ENCODE measurements around the gene GPR107.

GPR107 gene

DNA sequence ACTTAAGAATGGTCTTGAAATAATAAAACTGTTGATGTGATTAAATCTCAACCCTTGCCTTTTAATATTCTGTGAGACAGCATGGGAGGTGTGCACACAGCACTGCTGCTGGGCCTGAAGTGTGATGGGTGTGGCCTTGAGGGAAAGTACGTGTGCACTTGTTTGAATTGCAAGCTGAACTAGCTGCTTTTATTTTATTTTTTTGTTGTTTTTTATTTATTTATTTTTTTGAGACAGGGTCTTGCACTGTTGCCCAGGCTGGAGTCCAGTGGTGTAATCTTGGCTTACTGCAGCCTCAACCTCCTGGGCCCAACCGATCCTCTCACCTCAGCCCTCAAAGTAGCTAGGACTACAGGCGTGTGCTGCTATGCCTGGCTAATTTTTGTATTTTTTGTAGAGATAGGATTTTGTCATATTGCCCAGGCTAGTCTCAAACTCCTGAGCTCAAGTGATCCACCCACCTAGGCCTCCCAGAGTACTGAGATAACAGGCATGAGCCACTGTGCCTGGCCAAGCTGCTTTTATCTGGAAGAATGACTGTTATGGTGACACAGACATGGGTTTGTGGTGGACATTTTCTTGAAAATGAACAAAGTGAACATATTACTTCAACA lies 58.9 kb downstream of the GPR107 start:
- DNase-seq = no peak

DNA sequence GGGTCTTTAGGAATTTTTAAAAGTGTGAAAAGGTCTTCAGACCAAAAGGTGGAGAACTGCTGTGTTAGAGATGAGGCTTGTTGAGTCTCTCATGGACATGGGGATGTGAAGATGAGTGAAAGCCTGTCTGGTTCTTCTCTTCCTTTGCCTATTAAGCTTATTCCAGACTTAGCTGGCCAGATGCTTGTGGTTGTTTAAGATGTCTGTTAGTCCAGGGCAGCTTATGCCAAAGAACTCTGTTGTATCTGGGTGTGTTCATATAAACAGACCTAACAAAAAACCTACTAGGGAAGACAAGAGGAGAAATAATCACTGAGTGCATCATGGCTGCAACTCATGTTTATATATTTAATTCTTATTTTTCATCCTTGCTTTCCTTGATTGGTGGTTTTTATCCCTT lies 61.0 kb downstream of the GPR107 start:
- DNase-seq = no peak

DNA sequence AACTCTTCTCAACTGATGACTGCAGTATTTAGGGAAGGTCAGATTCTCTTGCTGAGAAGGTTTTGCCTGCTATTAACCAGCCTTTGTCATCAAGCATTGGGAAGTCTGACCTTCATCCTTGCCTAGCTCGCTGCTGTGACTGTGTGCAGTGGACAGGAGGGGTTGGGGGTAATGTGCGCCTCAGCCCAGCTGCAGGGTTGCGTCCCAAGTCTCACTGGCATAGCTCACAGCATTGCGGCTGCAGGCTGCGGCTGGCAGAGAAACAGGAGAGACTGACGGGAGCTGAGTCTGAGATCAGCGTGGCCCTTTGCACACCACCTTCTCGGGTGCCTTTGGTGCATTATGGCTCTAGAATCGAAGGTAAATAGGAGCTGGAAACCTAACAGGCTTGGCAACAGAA lies 62.6 kb downstream of the GPR107 start:
- no peak for DNase-seq

DNA sequence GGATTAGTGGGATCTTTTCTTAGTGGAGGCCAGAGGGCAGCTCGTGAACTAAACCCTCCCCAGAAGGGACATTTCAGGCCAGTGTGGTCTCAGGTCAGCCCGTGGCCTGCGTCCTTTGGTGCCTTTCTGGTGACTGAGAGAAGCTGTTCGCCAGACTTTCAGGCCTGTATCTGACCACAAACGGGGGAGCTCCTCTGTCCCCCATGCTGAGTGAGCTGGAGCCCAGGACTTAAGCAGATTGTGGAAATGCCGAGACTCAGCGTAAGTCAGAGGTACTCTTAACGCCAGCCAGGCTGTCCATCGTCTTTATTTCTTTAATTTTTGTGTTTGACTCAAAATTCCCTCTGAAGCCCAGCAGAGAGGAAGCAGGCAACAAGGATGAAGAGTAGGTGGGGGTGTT lies 63.7 kb downstream of the GPR107 start:
- DNase-seq = no peak

DNA sequence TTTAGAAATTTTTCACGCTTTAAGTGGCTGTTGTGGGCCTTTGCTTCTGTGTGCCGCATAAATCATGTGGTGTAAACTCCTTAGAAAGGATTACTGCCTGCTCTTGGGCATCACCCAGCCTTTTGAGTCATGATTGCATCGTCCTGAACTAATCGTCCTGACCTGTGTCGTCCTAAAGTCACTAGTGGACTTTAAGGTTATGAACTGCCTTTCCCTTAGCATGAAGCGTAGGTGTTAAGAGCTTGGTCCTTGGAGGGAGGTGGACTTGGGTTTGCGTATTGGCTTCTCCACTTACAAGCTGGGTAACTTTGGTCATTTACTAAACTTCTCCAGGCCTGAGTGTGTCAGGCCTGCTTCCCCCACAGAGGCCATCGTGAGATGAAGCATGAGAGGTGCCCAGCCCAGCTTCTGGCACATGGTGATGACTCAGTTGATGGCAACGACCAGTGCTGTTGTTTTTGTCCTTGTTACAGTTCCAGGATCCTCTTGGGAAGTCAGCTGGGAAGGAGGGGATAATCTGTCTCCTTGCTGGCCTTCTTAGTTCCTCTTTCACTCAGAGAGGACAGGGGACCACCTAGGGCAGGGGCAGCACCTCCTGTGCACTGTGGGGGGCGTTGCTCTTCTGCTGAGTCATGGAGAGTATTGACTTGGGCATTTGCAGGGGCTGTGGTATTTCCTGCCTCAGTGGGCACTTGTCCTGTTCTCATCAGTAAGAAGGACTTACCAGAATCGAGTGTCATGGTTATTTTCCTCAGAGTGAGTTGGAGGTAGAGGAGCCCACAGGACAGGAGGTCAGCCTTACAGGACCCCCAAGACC lies 64.3 kb downstream of the GPR107 start:
- no peak for DNase-seq

DNA sequence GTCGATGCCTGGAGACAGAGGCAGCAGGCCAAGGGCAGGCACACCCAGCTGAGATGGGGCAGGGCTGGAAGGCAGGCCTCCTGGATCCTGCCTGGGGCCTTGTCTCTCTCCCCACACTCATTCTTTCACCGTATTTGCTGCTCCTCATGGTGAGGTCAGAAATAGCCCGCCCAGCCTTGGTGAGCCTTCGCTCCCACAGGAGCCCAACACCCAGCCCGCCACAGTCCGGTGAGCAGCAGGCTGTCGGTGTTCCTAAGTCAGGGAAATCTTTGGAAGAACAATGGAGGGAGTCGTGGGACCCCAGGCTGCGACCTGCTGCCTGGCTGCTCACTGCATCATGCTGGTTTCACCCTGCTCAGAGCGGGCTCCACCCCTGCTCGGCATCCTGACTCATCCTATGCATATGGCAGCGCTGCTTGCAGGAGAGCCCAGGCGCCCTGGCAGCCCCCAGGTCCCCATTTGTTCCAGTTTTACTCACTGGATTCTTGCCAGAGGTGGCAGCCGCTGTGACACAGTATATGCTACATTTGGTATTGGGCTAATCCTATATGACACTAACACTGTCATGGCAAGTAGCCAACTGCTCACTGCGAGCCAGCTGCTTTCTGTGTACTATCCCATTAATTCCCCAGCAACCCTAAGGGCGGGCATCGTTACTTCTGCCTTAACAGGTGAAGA lies 65.3 kb downstream of the GPR107 start:
- DNase-seq = no peak

DNA sequence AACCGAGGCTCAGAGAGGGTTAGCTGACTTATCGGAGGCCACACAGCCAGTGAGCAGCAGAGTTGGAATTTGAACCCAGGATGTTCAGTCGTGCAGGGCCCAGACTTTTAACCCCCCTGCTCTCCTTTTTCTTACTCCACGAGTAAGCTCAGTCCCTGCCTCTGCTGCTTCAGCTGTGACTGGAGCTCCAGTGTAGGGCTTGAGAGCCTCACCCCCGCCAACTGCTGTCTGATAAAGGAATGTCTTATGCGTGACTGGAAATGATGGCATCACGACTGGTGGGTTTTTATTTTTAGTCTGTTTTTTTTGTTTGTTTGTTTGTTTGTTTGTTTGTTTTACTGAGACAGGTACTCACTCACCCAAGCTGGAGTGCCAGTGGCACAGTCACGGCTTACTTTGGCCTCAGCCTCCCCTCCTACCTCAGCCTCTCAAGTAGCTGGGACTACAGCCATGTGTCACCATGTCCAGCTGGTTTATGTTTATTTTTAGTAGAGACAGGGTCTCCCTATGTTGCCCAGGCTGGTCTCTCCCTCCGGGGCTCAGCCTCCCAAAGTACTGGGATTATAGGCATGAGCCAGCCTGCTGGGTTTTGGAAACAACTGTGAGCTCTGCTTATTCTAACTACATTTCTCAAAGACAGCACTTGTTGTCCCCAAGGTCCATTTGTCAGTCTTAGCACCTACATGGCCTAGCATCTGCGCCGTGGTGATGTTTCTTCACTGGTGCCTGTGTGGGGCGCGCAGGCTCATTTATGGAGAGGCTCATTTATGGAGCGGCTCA lies 66.0 kb downstream of the GPR107 start:
- DNase-seq = no peak

DNA sequence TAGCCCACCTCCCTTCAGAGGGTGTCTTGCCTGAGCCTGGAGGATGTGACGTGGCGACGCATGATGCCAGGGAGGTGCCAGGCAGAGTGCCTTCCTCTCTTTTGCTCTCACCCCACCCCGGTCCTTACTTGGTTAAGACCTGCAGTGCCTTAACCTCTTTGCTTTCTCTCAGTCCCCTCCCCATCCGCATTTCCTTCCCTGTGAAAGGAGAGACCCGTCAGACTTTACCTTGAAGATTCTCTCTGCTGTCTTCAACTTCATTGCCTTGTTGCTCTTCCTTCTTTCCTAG lies 66.5 kb downstream of the GPR107 start:
- DNase-seq = no peak

DNA sequence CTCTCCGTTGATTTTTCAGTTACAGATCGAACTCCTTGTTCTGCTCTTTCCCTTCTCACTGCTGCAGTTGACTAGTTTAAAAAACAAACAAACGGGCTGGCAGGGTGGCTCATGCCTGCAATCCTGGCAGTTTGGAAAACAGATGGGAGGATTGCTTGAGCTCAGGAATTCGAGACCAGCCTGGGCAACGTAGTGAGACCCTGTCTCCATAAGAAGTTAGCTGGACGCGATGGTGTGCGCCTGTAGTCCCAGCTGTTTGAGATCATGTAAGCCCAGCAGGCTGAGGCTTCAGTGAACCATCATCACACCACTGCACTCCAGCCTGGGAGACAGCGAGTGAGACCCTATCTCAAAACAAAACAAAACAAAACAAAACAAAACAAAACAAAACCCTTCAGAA lies 67.1 kb downstream of the GPR107 start:
- no peak for DNase-seq

DNA sequence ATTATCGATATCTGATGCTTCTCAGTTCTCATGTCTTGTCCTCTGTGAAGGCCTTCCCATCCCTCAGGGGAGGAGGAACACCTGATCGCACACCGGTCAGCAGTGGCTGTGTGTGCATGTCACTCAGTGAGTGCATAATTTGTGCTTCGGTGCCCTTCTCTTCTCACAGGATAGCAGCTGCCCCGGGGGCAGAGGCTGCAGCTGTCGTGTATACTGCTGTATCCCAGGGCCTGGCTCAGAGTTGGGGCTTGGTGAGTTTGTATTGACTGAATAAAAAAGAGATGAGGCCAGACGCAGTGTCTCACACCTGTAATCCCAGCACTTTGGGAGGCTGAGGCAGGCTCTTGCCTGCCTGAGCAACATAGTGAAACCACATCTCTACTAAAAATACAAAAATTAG lies 68.8 kb downstream of the GPR107 start:
- no peak for DNase-seq

DNA sequence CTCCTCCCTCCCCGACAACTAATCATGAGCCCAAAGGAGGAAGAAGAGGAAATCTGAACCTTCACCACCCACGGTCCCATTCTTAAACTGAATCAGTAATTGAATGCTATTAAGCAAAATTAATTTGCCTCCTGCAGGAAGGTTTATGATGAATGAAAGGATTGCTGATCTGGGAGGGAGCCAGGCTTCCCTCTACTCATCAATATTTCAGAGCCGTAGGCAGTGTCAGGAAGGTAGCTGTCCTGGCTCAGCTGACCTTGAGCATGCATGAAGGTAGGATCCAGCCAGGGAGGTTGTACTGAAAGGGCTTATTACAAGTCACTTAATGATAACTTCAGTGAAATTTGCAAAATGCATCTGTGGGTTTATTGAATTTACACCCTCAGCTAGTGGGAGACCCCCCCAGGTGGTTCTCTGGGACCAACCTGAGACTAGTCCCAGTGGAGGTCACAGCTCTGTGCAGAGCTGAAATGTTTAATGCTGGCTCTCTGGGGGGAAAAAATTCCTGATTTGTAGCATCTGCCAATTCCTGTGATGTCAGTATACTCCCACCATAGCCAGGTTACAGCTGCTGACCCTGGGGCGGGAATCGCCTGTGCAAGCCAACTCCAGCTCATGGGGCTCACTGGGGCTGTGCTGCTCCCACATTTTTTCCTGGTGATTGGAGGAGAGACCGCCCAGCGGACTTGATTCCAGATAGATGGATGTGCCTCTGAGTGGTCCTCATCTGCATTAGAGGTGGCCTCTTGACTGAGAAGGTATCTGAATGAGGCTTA lies 70.6 kb downstream of the GPR107 start:
- no peak for DNase-seq

DNA sequence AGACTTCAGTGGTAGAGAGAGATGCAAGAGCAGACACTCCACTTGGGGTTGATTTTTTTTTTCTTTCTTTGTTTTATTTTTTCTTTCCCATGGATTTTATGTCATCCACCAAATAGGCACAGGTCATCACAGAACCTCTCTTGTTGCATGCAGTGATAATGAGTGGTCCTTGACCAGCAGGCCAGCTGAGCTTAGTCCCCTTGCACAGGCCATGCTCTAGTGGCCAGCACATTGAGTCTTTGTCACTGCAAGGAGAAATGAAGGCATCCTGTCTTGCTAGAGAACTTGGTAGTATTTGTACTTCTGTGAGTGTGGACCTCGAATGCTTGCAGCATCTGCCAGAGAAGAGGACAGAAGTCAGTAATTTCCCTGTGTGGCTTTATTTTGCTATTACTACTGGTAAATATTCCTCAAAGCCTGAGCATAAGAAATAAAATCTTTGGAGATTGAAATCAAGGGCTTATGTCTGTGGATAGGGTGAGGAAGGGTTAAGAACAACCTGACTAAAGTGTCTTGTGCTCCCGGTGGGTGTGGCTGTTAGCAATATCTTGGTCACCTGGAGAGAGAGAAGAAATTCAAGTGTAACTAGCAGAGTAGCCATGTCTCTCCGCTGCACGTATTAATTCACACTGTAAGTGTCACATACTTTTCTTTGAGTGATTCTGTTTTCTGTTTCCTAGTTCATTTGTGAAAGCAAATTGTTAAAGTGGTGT lies 73.2 kb downstream of the GPR107 start:
- DNase-seq = no peak

DNA sequence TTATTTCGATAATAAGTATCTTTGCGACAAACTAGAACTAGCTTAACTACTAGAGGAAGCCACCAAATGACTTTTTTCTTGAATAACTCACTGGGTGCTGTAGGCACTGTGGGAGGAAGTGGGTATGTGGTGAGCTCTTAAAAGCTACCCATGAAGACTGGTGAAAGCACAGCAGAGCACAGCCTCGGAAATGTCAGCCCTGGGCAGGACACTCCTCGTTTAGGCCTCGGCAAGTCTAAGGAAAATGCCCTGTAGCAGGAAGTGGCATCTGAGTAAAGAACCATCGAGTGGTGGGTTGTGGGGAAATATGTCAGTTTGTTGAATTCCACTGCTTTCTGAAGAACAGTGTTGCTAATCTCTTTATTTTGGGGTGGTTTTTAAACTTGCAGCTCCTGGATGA lies 74.5 kb downstream of the GPR107 start:
- DNase-seq = peak; percentile 69

DNA sequence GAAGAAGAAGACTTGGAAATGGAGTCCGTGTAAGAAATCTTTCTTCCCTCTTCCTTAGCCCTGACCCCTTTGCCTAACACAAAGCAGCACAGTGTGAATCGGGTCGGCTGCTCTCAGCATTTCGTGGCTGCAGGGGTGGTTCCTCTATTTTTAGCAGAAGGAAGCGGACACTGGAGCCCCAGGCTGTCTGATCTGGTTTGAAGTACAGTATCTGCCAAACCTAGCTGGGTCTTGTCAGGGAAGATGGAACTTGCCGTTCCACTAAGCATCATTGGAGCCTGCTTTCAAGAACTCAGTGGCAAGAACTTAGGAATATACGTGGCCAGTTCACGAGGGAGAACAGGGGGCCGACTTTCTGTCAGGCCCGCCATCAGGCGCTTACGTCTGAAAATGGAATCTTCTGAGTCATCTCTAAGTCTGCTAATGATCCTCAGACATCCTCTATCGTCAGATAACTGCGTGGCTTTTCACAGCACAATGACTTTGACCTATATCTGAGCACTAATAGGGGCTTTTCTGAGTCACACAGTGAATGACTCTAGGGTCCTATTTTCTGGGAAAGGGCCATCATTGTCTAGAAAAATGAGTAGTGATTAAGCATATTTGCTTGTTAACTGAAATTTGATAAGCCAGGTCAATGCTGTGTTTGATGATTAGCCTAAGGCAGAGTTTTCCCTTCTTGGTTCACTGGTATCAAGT lies 75.2 kb downstream of the GPR107 start:
- DNase-seq = peak; percentile 60

DNA sequence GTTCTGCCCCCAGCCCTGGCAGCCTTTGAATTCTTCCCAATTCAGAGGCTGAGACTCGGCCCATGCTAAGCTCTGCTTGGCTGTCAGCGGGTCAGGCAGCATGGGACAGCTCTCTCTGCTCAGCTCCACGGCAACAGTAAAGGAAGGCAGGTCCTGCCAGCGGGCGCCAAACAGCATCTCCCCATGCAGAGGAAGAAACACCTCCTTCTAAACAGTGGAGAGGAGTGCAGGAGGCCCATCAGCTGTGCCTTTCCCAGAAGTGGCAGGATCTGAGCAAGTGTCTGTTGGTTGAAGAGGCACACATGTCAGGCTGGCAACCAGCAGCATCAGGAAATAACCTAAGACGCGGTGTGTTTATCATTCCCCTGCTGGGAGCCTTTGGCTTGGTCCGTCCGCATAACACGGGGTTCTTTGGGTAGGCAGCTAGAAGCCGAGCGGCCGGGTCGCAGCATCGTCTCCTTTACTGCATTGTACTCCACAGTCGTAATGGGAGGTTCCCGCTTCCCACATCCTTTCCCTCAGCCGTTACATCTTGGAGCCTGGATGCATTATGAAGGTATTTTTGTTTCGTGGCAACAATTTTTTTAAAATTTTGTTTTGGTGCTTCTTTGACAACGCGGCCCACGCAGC lies 75.8 kb downstream of the GPR107 start:
- DNase-seq = peak; percentile 42

DNA sequence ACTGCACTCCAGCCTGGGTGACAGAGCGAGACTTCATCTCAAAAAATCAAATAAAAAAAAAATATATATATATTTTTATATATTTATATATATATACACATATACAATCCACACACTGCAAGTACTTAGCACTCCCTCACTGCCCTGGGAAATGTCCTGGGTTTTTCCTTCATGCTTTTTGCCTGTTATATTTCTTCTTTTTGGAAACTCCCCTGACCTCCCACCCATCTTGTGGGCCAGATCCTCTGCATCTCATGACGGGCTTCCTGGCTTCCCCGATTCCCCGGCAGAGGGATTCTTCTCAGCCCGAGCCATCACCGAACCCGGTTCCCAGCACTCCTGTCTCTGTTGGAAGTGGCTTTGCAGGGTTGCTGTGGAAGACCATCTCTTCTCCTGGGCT lies 79.0 kb downstream of the GPR107 start:
- DNase-seq = no peak

DNA sequence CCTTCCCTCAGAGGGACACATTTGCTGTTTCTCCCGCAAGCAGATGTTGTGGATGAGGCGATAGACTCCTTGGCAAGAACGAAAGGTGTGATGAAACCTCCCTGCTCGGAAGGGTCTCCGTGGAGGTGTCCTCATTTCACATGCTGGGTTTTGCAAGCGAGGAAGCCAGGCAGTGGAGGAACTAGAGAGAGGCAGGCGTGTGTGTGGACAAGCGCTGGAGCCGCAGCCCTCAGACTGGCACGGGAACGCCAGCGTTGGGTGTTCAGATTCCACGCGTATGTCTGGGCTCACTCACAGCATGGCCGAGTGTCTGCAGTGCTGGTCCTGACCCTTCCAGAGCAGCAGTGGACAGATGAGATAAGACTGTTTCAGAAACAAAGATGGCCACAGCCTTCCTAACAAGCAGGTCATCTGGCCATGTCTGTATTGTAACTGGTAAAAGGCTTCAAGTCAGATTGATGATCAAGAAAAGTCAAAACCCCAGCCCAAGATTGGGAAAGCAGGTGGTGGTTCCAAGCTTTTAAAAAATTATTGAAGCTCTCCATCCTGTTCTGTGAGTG lies 83.5 kb downstream of the GPR107 start:
- DNase-seq = no peak

DNA sequence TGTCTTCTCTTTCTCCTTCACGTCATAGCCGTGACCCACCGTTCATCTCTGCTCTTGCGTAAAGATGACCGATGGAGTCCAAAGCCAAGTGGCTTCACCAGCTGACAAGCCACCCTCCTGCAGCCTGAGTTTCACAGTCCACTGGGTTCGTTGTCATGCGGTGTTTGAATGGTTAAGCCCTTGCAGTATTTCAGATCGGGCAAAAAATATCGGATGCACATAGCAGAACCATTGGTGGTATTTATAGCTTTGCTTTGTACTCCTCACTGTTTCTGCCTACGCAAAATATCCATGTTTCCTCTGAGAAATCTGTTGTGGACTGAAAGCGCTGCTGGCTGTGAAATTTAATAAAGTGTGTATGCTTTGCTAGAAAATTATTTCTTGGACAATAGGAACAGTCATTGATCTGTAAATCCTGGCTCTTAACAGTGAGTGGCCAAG lies 84.0 kb downstream of the GPR107 start:
- no peak for DNase-seq

DNA sequence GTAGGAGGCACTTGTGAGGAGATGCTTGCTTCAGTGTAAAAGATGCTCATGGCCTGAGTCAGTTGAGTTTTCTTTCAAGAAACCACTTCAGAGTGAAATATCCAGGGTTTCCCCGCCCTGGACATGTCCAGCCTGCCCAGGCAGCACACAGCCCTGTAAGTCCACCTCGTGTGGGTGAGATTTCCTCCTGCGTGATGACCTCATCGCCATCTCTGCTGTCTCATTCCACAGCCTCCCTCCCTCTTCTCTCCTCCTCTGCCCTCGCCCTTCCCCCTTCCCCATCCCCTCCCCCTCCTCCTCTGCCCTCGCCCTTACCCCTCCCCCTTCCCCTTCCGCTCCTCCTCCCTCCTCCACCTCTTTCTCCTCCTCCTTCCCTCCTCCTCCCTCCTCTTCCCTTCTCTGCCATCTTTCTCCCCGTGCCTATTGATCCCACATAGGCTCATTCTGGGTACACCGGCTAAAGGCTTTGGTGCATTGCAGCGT lies 84.5 kb downstream of the GPR107 start:
- no peak for DNase-seq

DNA sequence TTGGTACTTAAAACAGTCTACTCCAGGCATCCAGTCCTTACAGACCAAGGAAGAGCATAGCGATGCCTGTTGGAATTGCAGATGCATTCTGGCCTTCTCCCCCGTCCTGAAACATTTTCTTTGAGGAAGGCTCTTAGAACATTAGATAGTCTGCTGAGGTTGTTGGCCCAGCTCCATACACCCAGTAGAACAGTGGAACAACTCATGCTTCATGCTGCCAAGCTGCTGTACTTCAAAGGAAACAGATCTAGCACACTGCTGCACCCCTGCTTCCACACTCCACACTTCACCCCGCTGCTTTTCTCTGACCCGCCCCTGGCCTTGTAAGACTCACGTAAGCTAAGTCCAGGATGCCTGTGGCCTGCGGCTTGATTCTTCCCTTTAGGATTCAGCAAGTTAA lies 85.1 kb downstream of the GPR107 start:
- no peak for DNase-seq
